ENCODE results near the gene OBI1.

DNA sequence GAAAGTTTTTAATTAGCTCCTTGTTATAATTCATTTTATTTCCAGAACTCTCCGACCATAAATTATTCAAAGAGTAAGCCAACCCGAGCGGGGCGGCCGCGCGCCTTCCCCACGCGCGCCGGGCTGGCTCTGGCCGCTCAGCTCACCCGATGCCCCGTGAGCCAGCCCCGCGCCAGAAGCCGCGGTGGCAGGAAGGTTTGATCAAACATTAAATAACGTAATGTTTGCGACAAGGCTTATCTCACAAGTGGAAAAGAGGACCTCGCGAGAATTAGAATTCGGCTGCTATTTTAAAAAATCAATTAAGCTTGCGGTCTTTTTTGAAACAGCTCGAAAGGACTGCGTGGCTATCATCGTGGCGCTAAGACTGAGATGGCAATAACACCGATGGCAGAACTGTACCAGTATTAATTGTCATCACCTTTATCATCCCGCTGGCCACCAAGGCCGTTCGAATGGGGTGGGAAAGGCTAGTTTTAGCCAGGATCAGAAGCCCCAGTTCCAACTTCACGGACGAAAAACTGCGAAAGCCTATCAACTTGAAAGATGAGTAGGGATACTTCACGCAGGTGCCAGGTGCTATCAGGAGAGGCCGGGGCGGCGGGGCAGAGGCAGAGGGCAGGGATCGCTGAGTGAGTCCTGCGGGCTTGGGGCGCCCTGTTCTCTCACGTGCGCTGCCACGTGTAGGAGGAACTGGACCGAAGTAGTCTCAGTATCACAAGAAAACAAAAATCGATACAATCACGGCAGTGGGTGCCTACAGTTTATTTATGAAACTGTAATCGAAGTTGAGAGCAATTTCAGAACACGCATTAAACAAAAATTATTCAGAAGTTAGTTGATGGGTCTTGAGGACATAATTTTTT is 62.0 kb downstream of the OBI1 start:
- TF ChIP-seq CTCF (conservative IDR thresholded peaks at IDR 0.05) (no peak), ZFX (IDR thresholded peaks at IDR 0.05) (no peak)

All from C4-2B (cell line).